Measurements from ENCODE around the gene PTGER4.

Gene PTGER4

DNA sequence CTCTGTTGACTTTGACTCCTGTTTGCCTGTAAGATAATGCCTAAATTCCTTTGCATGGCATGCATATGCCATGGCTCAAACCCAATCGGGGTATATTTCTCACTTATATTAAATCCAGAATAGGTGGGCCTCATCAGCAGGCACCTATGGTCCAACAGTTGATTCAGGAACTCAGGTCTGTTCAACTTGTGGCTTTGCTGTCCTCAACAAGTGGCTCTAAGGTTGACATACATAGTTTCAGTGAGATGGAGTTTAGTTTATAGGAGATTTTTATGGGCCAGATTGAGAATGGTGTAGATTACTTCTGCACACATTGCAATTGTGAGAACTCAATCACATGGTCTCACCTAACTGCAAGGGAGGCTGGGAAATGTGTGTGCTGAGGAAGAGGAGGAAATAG is 31.6 kb upstream of the PTGER4 start:
- no peak for DNase-seq (ENCODE audit: low read depth, low spot score)

DNA sequence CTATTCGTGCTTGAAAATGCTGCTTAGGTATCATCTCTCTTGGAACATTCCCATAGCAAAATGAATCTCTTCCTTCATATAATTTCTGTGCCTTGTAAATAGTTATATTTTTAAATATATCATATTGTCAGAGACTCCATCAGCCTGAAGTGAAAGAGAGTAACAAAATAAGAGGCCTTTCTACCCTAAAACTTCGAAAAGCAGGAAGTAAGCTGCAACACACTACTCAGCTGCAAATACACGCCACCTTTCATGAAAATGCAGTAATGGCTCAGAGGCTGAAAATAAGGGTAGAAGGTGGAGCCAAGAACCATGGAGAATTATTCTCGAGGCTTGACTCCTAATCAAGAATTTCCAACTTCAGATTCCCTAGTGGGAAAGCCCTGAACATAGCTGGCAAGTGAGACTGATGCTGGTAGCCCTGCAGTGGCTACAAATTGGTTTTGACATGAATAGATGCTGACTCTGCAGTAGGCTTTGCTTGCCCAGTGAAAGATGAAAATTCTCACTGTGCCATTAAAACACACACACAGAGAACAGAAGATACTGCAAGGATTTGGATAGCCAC is 30.2 kb upstream of the PTGER4 start:
- in situ Hi-C loops (cut with HindIII; ENCODE audit: low sequenced_read_pairs): no loop called here
- no peak for DNase-seq (ENCODE audit: low read depth, low spot score)
- TF ChIP-seq, protein P1, sequence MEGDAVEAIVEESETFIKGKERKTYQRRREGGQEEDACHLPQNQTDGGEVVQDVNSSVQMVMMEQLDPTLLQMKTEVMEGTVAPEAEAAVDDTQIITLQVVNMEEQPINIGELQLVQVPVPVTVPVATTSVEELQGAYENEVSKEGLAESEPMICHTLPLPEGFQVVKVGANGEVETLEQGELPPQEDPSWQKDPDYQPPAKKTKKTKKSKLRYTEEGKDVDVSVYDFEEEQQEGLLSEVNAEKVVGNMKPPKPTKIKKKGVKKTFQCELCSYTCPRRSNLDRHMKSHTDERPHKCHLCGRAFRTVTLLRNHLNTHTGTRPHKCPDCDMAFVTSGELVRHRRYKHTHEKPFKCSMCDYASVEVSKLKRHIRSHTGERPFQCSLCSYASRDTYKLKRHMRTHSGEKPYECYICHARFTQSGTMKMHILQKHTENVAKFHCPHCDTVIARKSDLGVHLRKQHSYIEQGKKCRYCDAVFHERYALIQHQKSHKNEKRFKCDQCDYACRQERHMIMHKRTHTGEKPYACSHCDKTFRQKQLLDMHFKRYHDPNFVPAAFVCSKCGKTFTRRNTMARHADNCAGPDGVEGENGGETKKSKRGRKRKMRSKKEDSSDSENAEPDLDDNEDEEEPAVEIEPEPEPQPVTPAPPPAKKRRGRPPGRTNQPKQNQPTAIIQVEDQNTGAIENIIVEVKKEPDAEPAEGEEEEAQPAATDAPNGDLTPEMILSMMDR (IDR thresholded peaks at IDR 0.05; ENCODE audit: low read depth, low read length): no peak
- no peak overlapping the region for H3K4me3 ChIP-seq (ENCODE audit: low read depth, low read length)

More for the DNA sequence above, 31.6 kb upstream of the PTGER4 start:
- in situ Hi-C loops (cut with HindIII; ENCODE audit: low sequenced_read_pairs): no loop called here
- TF ChIP-seq, protein P1 (IDR thresholded peaks at IDR 0.05; ENCODE audit: low read depth, low read length): no peak
- no peak overlapping the region for H3K4me3 ChIP-seq (ENCODE audit: low read depth, low read length)

DNA sequence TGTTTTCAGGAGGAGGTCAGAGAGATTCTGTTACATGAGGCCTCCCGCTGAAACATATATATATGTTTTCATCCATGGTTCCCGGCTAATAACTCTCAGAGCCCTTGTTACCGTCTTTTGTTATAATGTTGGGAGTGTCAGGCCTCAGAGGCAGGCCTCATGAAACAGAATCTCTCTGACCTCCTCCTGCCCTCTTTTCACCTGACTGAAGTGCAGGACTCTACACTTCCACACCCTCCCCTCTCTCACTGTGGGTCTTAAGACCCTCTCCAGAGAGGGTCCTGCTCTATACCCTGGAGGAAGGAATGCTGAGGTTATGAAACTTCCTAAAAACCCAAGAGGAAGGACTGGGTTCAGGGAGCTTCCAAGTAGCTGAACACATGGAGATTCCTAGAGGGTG is 28.5 kb upstream of the PTGER4 start:
- in situ Hi-C loops (cut with HindIII; ENCODE audit: low sequenced_read_pairs): no loop called here
- no peak overlapping the region for H3K4me3 ChIP-seq (ENCODE audit: low read depth, low read length)
- DNase-seq (ENCODE audit: low read depth, low spot score): no peak
- TF ChIP-seq, protein P1 (IDR thresholded peaks at IDR 0.05; ENCODE audit: low read depth, low read length): no peak

DNA sequence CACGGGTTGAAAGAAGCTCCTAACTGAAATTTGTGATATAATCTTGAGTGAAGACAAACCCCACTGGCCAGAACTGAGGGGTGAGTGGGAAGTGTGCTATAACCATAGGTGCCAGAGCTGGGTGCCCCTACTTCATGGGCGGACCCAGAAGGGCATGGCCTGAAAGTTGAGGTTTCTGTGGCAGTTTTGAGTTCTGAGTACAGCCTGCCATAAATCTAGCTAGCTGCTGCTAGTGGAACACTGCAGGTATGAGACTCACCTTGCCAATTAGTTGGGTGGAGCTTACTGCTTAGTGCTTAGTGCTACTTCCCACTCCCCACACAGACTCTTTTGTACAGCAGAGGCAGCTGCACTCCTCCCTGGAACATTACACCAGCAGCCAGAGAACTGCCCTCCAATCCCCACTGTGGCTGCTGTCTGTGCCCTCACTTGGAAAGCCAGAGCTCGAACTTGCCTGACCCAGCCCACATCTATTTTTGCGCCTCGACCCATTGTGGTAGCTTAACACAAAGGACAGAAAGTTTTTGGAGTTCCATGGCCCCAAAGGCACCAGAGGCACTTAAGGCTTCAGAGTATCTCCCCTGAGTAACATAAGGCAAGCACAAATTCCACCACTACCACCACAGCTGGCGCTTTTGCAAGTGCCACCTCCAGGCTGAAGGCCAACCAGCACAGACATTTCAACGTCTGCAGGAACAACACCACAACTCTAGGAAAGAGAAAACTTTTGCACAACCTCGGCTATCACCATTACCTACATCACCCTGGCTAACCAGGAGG is 27.1 kb upstream of the PTGER4 start:
- TF ChIP-seq, protein P1 (IDR thresholded peaks at IDR 0.05; ENCODE audit: low read depth, low read length): no peak
- no peak overlapping the region for H3K4me3 ChIP-seq (ENCODE audit: low read depth, low read length)
- no peak for DNase-seq (ENCODE audit: low read depth, low spot score)
- in situ Hi-C loops (cut with HindIII; ENCODE audit: low sequenced_read_pairs): no loop called here

DNA sequence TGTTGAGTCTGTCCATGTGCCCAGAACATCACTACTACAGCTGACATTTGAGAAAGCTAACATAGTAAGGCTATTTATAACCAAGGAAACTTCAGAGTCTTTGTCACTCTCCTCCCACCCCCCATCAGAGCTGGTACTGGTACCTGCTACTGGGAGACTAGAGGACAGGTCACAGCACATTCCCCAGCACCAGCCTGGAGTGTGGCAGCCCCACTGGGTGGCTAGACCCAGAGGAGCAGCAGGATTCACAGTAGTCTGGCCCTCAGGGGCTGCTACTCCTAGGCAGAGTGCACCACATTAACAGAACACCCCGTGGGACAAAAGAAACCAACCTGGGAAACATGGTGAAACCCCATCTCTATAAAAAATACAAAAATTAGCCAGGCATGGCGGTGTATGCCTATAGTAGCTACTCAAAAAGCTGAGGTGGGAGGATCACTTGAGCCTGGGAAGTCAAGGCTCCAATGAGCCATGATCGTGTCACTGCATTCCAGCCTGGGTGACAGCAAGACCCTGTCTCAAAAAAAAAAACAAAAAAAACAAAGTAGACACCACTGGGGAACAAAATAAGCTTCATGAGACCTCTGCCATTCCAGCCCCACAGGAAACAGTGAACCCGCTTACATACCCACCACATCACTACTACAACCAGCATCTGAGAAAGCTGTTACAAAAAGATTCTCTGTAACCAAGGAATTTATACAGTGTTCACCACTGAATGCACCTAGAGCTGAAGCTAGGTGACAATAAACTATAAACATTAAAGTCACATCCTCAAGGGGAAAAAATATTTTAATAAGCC is 26.3 kb upstream of the PTGER4 start:
- DNase-seq (ENCODE audit: low read depth, low spot score): no peak
- in situ Hi-C loops (cut with HindIII; ENCODE audit: low sequenced_read_pairs): no loop called here
- TF ChIP-seq, protein P1 (IDR thresholded peaks at IDR 0.05; ENCODE audit: low read depth, low read length): no peak
- H3K4me3 ChIP-seq (ENCODE audit: low read depth, low read length): no peak overlapping the region

DNA sequence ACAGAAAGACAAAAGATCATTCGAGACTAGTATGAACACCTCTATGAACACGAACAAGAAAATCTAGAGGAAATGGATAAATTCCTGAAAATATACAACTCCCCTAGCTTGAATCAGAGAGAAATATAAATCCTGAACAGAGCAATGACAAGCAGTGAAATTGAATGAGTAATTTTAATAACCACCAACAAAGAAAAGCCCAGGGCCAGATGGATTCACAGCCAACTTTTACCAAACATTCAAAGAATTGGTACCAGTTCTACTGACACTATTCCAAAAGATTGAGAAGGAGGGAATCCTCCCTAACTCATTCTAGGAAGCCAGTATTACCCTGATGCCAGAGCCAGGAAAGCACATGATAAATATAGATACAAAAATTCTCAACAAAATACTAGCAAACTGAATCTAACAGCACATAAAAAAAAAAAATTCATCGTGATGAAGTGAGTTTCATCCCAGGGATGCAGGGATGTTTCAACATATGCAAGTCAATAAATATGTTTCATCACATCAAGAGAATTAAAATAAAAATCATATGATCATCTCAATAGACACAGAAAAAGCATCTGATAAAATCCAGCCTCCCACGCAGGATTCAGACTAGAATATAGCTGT is 25.2 kb upstream of the PTGER4 start:
- no peak overlapping the region for H3K4me3 ChIP-seq (ENCODE audit: low read depth, low read length)
- DNase-seq (ENCODE audit: low read depth, low spot score): no peak
- in situ Hi-C loops (cut with HindIII; ENCODE audit: low sequenced_read_pairs): no loop called here

More for the DNA sequence above, 25.2 kb upstream of the PTGER4 start:
- TF ChIP-seq, protein P1 (IDR thresholded peaks at IDR 0.05; ENCODE audit: low read depth, low read length): no peak

Data from astrocyte of the spinal cord (primary cell).